ENCODE results near the gene TRIM15. TPM values are rescaled to one million over a fixed set of nuclear protein-coding genes. Genes with fewer than 3 reads are reported as not detected.

Gene TRIM15
- total and polyA plus RNA-seq, 2 donors (not counting 3 experiments of a cell fraction or from before 2014, with no cell fraction given) = not detected

DNA sequence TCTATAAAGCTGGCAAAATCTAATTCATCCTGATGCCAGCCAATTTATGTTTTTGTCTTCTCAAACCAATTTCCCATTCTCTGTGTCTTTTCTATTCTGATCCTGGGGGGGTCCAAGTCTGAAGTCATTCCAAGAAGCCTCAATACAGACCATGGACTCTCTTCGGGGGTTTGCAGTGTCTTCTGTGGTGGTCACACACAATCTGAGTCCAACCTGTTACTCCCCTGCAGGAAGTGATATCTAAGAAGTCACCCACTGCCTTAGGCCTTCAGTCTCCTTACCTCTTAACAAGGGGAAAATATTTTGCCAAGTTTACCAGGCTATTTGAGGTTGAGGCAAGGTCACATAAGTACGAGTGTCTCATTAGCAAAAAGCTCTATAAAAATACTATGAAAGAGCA lies 48.0 kb downstream of the TRIM15 start:
- no TSS peak for BruUV-seq (replicated peaks)
- Histone ChIP-seq H3K4me1 (ENCODE audit: control insufficient read depth, extremely low read depth, insufficient read depth, low read length) (peaks cover 27% of the 10 kb centered on the region), H3K79me2 (ENCODE audit: control insufficient read depth, insufficient read depth, low read length) (peaks cover 51% of the 10 kb centered on the region), H4K20me1 (replicated peaks; ENCODE audit: control insufficient read depth, extremely low read depth, insufficient read depth, low read length) (no peaks in the 10 kb centered on the region), H3K4me3 (replicated peaks in 1 of 3; ENCODE audit: insufficient read depth in 1 of 3, low read depth in 1 of 3, low read length in 3 of 3) (no peak overlapping the region), H3K4me2 (ENCODE audit: insufficient read depth, low read length) (peak overlapping the region; percentile 91), H3K9ac (replicated peaks; ENCODE audit: extremely low read depth, insufficient read depth, low read length) (no peak overlapping the region), H3K36me3 (ENCODE audit: control insufficient read depth in 2 of 2, extremely low read depth in 1 of 2, insufficient read depth in 2 of 2, low read length in 2 of 2) (no peaks in the 10 kb centered on the region), H2AFZ (ENCODE audit: low read depth, low read length) (no peak overlapping the region), H3K27me3 (ENCODE audit: control insufficient read depth in 2 of 2, insufficient read depth in 2 of 2, low read length in 2 of 2) (no peaks in the 10 kb centered on the region), H3K27ac (ENCODE audit: insufficient read depth, low read depth, low read length) (no peak overlapping the region), H3K9me3 (replicated peaks; ENCODE audit: control insufficient read depth, insufficient read depth, low read length) (no peaks in the 10 kb centered on the region), H3K9me1 (replicated peaks; ENCODE audit: control insufficient read depth, extremely low read depth, insufficient read depth, low read length) (no peaks in the 10 kb centered on the region)
- dilution Hi-C loops (cut with MboI; ENCODE audit: extremely low pct_ligation_motif_present, low sequenced_read_pairs) = no loop called here
- intact Hi-C loops (cut with micrococcal nuclease) = no loop called here
- DNase-seq (ENCODE audit: low read depth, low spot score) (no peak), FAIRE-seq (no peak)
- CTCF ChIA-PET = no interaction called here
- POLR2A ChIA-PET = no interaction called here
- no peak for TF ChIP-seq JUN (IDR thresholded peaks at IDR 0.05; ENCODE audit: borderline replicate concordance, insufficient read depth, insufficient read length, low read depth)
- no peak for TF ChIP-seq MYC (IDR thresholded peaks at IDR 0.05; ENCODE audit: low read depth, low read length)
- no peak for TF ChIP-seq POLR2A (IDR thresholded peaks at IDR 0.05; ENCODE audit: low read depth, low read length)
- no peak for TF ChIP-seq FOS (IDR thresholded peaks at IDR 0.05; ENCODE audit: borderline replicate concordance, insufficient read depth, low read length)
- TF ChIP-seq, protein P1, sequence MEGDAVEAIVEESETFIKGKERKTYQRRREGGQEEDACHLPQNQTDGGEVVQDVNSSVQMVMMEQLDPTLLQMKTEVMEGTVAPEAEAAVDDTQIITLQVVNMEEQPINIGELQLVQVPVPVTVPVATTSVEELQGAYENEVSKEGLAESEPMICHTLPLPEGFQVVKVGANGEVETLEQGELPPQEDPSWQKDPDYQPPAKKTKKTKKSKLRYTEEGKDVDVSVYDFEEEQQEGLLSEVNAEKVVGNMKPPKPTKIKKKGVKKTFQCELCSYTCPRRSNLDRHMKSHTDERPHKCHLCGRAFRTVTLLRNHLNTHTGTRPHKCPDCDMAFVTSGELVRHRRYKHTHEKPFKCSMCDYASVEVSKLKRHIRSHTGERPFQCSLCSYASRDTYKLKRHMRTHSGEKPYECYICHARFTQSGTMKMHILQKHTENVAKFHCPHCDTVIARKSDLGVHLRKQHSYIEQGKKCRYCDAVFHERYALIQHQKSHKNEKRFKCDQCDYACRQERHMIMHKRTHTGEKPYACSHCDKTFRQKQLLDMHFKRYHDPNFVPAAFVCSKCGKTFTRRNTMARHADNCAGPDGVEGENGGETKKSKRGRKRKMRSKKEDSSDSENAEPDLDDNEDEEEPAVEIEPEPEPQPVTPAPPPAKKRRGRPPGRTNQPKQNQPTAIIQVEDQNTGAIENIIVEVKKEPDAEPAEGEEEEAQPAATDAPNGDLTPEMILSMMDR (IDR thresholded peaks at IDR 0.05; ENCODE audit: extremely low read depth in 1 of 2, insufficient read depth in 1 of 2, low read depth in 1 of 2, low read length in 2 of 2) = no peak
- TF ChIP-seq GATA2 (IDR thresholded peaks at IDR 0.05; ENCODE audit: insufficient read depth, insufficient read length, low read depth, low read length) = no peak
- TF ChIP-seq, protein P2, sequence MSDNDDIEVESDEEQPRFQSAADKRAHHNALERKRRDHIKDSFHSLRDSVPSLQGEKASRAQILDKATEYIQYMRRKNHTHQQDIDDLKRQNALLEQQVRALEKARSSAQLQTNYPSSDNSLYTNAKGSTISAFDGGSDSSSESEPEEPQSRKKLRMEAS (IDR thresholded peaks at IDR 0.05; ENCODE audit: insufficient read depth, insufficient read length) = no peak

All from endothelial cell of umbilical vein (primary cell).